Stimulated activated CD4-positive, alpha-beta T cell treated with anti-CD3 and anti-CD28 coated beads, Interleukin-2, amount 100 ng/mL, for 4 hours (primary cell): ENCODE measurements around the gene DMRT2.

Experiments
- DNase-seq: peaks from one replicate; pipeline ENCODE4 v3.0.0-alpha.2; 2020; ENCODE audit warnings: low read depth

Gene DMRT2

GRCh38 chr9:1096155-1096964, 46.2 kb downstream of the DMRT2 start:
- DNase-seq: no peak

- DNase-seq: no peak
These were observed 48.4 kb downstream of the DMRT2 start for GRCh38 chr9:1098551-1098950.

- no peak for DNase-seq
These were observed 50.0 kb downstream of the DMRT2 start for GRCh38 chr9:1100201-1100600.

- no peak for DNase-seq
These were observed 50.8 kb downstream of the DMRT2 start for GRCh38 chr9:1100945-1101344.

- DNase-seq: no peak
These were observed 51.9 kb downstream of the DMRT2 start for GRCh38 chr9:1101846-1102641.

GRCh38 chr9:1102642-1102970, 52.4 kb downstream of the DMRT2 start:
- DNase-seq: no peak
